ENCODE results near the gene MMP12. TPM values are rescaled to one million over a fixed set of nuclear protein-coding genes. Genes with fewer than 3 reads are reported as not detected.

The MMP12 gene
- total RNA-seq, 4 donors from 2014 or later, result not detected

- H3K9me3 ChIP-seq, result no peaks in the 10 kb centered on the region
- no peaks in the 10 kb centered on the region for H3K4me1 ChIP-seq
- DNase-seq, result no peak
- TF ChIP-seq CTCF (IDR thresholded peaks at IDR 0.05) (no peak), POLR2A (IDR thresholded peaks at IDR 0.05) (no peak)
- no peaks in the 10 kb centered on the region for H3K27me3 ChIP-seq
- H3K36me3 ChIP-seq, result no peaks in the 10 kb centered on the region
- no peak overlapping the region for H3K4me3 ChIP-seq (replicated peaks in 1 of 3)
- intact Hi-C loops (cut with DNase I), result no loop called here
- WGBS, 2 donors, result 57 to 75% methylated on average over 2 of the region's 2 CpGs
- no peak overlapping the region for H3K27ac ChIP-seq
Observed at GRCh38 chr11:102837646-102838045, 37.1 kb downstream of the MMP12 start.

GRCh38 chr11:102837156-102837555 is 37.6 kb downstream of the MMP12 start:
- Histone ChIP-seq H3K27me3 (no peaks in the 10 kb centered on the region), H3K4me3 (replicated peaks in 1 of 3) (no peak overlapping the region), H3K36me3 (no peaks in the 10 kb centered on the region), H3K4me1 (no peaks in the 10 kb centered on the region), H3K27ac (no peak overlapping the region), H3K9me3 (no peaks in the 10 kb centered on the region)
- WGBS, 2 donors, result 85 to 95% methylated on average over 2 of the region's 2 CpGs
- TF ChIP-seq POLR2A (IDR thresholded peaks at IDR 0.05) (no peak), CTCF (IDR thresholded peaks at IDR 0.05) (no peak)
- intact Hi-C loops (cut with DNase I), result no loop called here
- no peak for DNase-seq

GRCh38 chr11:102836290-102836875 is 38.4 kb downstream of the MMP12 start:
- no peak for DNase-seq
- Histone ChIP-seq H3K9me3 (no peaks in the 10 kb centered on the region), H3K4me1 (no peaks in the 10 kb centered on the region), H3K36me3 (no peaks in the 10 kb centered on the region), H3K4me3 (replicated peaks in 1 of 3) (no peak overlapping the region), H3K27ac (no peak overlapping the region), H3K27me3 (no peaks in the 10 kb centered on the region)
- intact Hi-C loops (cut with DNase I), result no loop called here
- TF ChIP-seq POLR2A (IDR thresholded peaks at IDR 0.05) (no peak), CTCF (IDR thresholded peaks at IDR 0.05) (no peak)
- 67 to 74% methylated on average over 3 of the region's 3 CpGs for WGBS, 2 donors

- H3K27me3 ChIP-seq, result no peaks in the 10 kb centered on the region
- no peaks in the 10 kb centered on the region for H3K36me3 ChIP-seq
- H3K4me1 ChIP-seq, result no peaks in the 10 kb centered on the region
- no peak for DNase-seq
- 92 to 93% methylated on average over 2 of the region's 2 CpGs for WGBS, 2 donors
- TF ChIP-seq POLR2A (IDR thresholded peaks at IDR 0.05) (no peak), CTCF (IDR thresholded peaks at IDR 0.05) (no peak)
- no peaks in the 10 kb centered on the region for H3K9me3 ChIP-seq
- no peak overlapping the region for H3K4me3 ChIP-seq (replicated peaks in 1 of 3)
- H3K27ac ChIP-seq, result no peak overlapping the region
- intact Hi-C loops (cut with DNase I), result no loop called here
Observed at GRCh38 chr11:102833731-102834130, 41.1 kb downstream of the MMP12 start.

GRCh38 chr11:102832612-102833011 is 42.2 kb downstream of the MMP12 start:
- WGBS, 2 donors, result 90 to 93% methylated on average over 7 of the region's 7 CpGs

More at GRCh38 chr11:102832612-102833011, 42.2 kb downstream of the MMP12 start:
- no peaks in the 10 kb centered on the region for H3K9me3 ChIP-seq
- TF ChIP-seq CTCF (IDR thresholded peaks at IDR 0.05) (no peak), POLR2A (IDR thresholded peaks at IDR 0.05) (no peak)
- no peak overlapping the region for H3K27ac ChIP-seq
- DNase-seq, result no peak
- no peaks in the 10 kb centered on the region for H3K27me3 ChIP-seq
- no peaks in the 10 kb centered on the region for H3K4me1 ChIP-seq
- no peak overlapping the region for H3K4me3 ChIP-seq (replicated peaks in 1 of 3)
- H3K36me3 ChIP-seq, result no peaks in the 10 kb centered on the region
- intact Hi-C loops (cut with DNase I), result no loop called here
